Measurements from ENCODE around the gene ZNF354B. TPM values are rescaled to one million over a fixed set of nuclear protein-coding genes. Genes with fewer than 3 reads are reported as not detected.

Gene ZNF354B
- total RNA-seq (18.3 TPM), polyA plus RNA-seq (ENCODE audit: insufficient read depth, low read depth, low replicate concordance) (6.4 TPM)
- long read RNA-seq, donor 1, partial matches to known transcripts = 0 of 6 reads
- long read RNA-seq, donor 1, other reads (novel, unspliced or antisense) = 0 of 6 reads
- long read RNA-seq, donor 2, partial matches to known transcripts = 0 of 2 reads
- long read RNA-seq, donor 2, other reads (novel, unspliced or antisense) = 0 of 2 reads
- long read RNA-seq, donor 3, transcript ZNF354B-201 (5 exons, 2,802 nt) = major isoform, 6 of 8 reads
- long read RNA-seq, donor 3, partial matches to known transcripts = 0 of 8 reads
- long read RNA-seq, donor 3, other reads (novel, unspliced or antisense) = 0 of 8 reads
- long read RNA-seq, donor 4, partial matches to known transcripts = 0 of 3 reads
- long read RNA-seq, donor 4, other reads (novel, unspliced or antisense) = 0 of 3 reads
- long read RNA-seq, donor 5 = 0 reads
- long read RNA-seq, donor 6, partial matches to known transcripts = 0 of 2 reads
- long read RNA-seq, donor 6, other reads (novel, unspliced or antisense) = 0 of 2 reads
- long read RNA-seq, donor 7, partial matches to known transcripts = 1 of 7 reads
- long read RNA-seq, donor 7, other reads (novel, unspliced or antisense) = 1 of 7 reads
- long read RNA-seq, donor 8, partial matches to known transcripts = 0 of 4 reads
- long read RNA-seq, donor 8, other reads (novel, unspliced or antisense) = 0 of 4 reads
- long read RNA-seq, donor 9, partial matches to known transcripts = 8 of 9 reads
- long read RNA-seq, donor 9, other reads (novel, unspliced or antisense) = 0 of 9 reads
- long read RNA-seq, donor 10, partial matches to known transcripts = 0 of 3 reads
- long read RNA-seq, donor 10, other reads (novel, unspliced or antisense) = 0 of 3 reads

- Histone ChIP-seq H3K36me3 (ENCODE audit: control insufficient read depth in 2 of 3, insufficient read depth in 3 of 3, low read length in 3 of 3) (peaks cover 2 to 5% (median 3%) of the 10 kb centered on the region in 3 donors), H3K4me1 (ENCODE audit: control insufficient read depth in 2 of 3, insufficient read depth in 2 of 3, low read depth in 1 of 3, low read length in 3 of 3) (peaks cover 0 to 6% (median 0%) of the 10 kb centered on the region in 3 donors), H3K4me3 (ENCODE audit: low read length in 3 of 3) (peak within 1 kb of the TSS; percentile 21 to 61 (median 44)), H3K9me3 (ENCODE audit: control insufficient read depth in 2 of 3, insufficient read depth in 1 of 3, low read length in 3 of 3) (no peaks in the 10 kb centered on the region), H3K27ac (ENCODE audit: low read depth in 2 of 2, low read length in 2 of 2) (peak within 1 kb of the TSS; percentile 77 to 78), H3K27me3 (ENCODE audit: control insufficient read depth, insufficient read depth, low read length) (no peaks in the 10 kb centered on the region), H3K9ac (ENCODE audit: low read length in 3 of 3) (peak within 1 kb of the TSS in 2 of 3 donors; percentile 34 to 46)
- peak; percentile 32 for TF ChIP-seq CTCF (IDR thresholded peaks at IDR 0.05; ENCODE audit: borderline replicate concordance, extremely low read depth, insufficient read depth)
- DNase-seq (peak; percentile 92 to 97 (median 96)), FAIRE-seq (peak; percentile 55)
- intact Hi-C loops (cut with DNase I) = loop anchor here (10.0 kb wide), 1 partner anchor 125 kb away; the partner anchor contains the start of gene ZNF354A
Observed at GRCh38 chr5:178859625-178860521, at the start of gene ZNF354B. Gene ZNF354B (plus strand): TSS chr5:178859953. CDS start chr5:178861048, 1,095 bp downstream.

GRCh38 chr5:178817506-178817905 is 42.2 kb upstream of the ZNF354B start:
- TF ChIP-seq CTCF (IDR thresholded peaks at IDR 0.05; ENCODE audit: borderline replicate concordance, extremely low read depth, insufficient read depth) = no peak
- intact Hi-C loops (cut with DNase I) = no loop called here
- H3K9me3 ChIP-seq (ENCODE audit: control insufficient read depth in 2 of 3, insufficient read depth in 1 of 3, low read length in 3 of 3) = no peaks in the 10 kb centered on the region
- FAIRE-seq (no peak), DNase-seq (no peak)
- H3K4me3 ChIP-seq (ENCODE audit: low read length in 3 of 3) = peak overlapping the region in 1 of 3 donors; percentile 21
- no peaks in the 10 kb centered on the region for H3K4me1 ChIP-seq (ENCODE audit: control insufficient read depth in 2 of 3, insufficient read depth in 2 of 3, low read depth in 1 of 3, low read length in 3 of 3)
- H3K27me3 ChIP-seq (ENCODE audit: control insufficient read depth, insufficient read depth, low read length) = no peaks in the 10 kb centered on the region
- no peak overlapping the region for H3K27ac ChIP-seq (ENCODE audit: low read depth in 2 of 2, low read length in 2 of 2)
- H3K9ac ChIP-seq (ENCODE audit: low read length in 3 of 3) = no peak overlapping the region
- H3K36me3 ChIP-seq (ENCODE audit: control insufficient read depth in 2 of 3, insufficient read depth in 3 of 3, low read length in 3 of 3) = no peaks in the 10 kb centered on the region

- H3K9me3 ChIP-seq (ENCODE audit: control insufficient read depth in 2 of 3, insufficient read depth in 1 of 3, low read length in 3 of 3) = no peaks in the 10 kb centered on the region
Observed at GRCh38 chr5:178818094-178818493, 41.7 kb upstream of the ZNF354B start.

More at GRCh38 chr5:178818094-178818493, 41.7 kb upstream of the ZNF354B start:
- no peaks in the 10 kb centered on the region for H3K27me3 ChIP-seq (ENCODE audit: control insufficient read depth, insufficient read depth, low read length)
- FAIRE-seq (no peak), DNase-seq (peak in 1 of 5 donors; percentile 13)
- H3K4me1 ChIP-seq (ENCODE audit: control insufficient read depth in 2 of 3, insufficient read depth in 2 of 3, low read depth in 1 of 3, low read length in 3 of 3) = no peaks in the 10 kb centered on the region
- H3K36me3 ChIP-seq (ENCODE audit: control insufficient read depth in 2 of 3, insufficient read depth in 3 of 3, low read length in 3 of 3) = no peaks in the 10 kb centered on the region
- peak overlapping the region in 1 of 3 donors; percentile 21 for H3K4me3 ChIP-seq (ENCODE audit: low read length in 3 of 3)
- no peak for TF ChIP-seq CTCF (IDR thresholded peaks at IDR 0.05; ENCODE audit: borderline replicate concordance, extremely low read depth, insufficient read depth)
- no peak overlapping the region for H3K9ac ChIP-seq (ENCODE audit: low read length in 3 of 3)
- H3K27ac ChIP-seq (ENCODE audit: low read depth in 2 of 2, low read length in 2 of 2) = no peak overlapping the region
- intact Hi-C loops (cut with DNase I) = no loop called here
